HepG2 (cell line): ENCODE results near the gene PPCDC. TPM values are rescaled to one million over a fixed set of nuclear protein-coding genes. Genes with fewer than 3 reads are reported as not detected.

Experiments used
- ATAC-seq: fragments of 200-7000 bp; cut with Tn5 transposase; 3 replicates; pipeline ENCODE4 v1.9.1; 2020; ENCODE audit warnings: mild to moderate bottlenecking, moderate library complexity
- BruUV-seq: library from RNA; stranded (reverse); fragments of 400-500 nt; replicated peaks from 2 replicates; lab custom pipeline; 2021; lab: Mats Ljungman, UMichigan
- CTCF ChIA-PET: fragments of 300-600 bp; formaldehyde crosslinking; extraction: SDS; loops from one replicate; lab custom pipeline; 2021; ENCODE audit warnings: low total read pairs, inconsistent platforms, low intra/inter-chr PET ratio; lab: Yijun Ruan, JAX
- POLR2A ChIA-PET: fragments of 350-600 bp; sonication (Branson Sonifier 250); formaldehyde crosslinking; loops from one replicate; lab custom pipeline; 2020; ENCODE audit warnings: antibody characterized with exemption, inconsistent platforms; lab: Yijun Ruan, JAX
- DNase-seq: peaks from one replicate; pipeline ENCODE4 v3.0.0-alpha.2; 2015; ENCODE audit warnings: low spot score
- FAIRE-seq: peaks from 3 replicates; lab custom pipeline; 2011; peaks lifted over from hg19 to GRCh38; lab: Jason Lieb, UNC
- H2AFZ ChIP-seq: one replicate; pipeline ENCODE4 v1.6.1; 2011; ENCODE audit warnings: low read length, inconsistent platforms
- H3K27ac ChIP-seq: fragments of 300-600 bp; 3 replicates; pipeline ENCODE4 v1.8.0; 2011; ENCODE audit warnings: mixed run types, mild to moderate bottlenecking, mixed read lengths, low read length, inconsistent platforms; ENCODE audit not compliant: insufficient read depth; ENCODE audit errors: extremely low read length
- H3K27me3 ChIP-seq, 2 experiments: fragments of 200-600 bp in 1 of 2; 2 replicates in 1 of 2; 3 replicates in 1 of 2; pipeline versions ENCODE4 v1.6.0 to v1.8.0; 2011; ENCODE audit warnings: low read length in 2 of 2, mild to moderate bottlenecking in 2 of 2, moderate library complexity in 2 of 2, inconsistent platforms in 1 of 2; ENCODE audit not compliant: insufficient read depth in 2 of 2, control insufficient read depth in 1 of 2
- H3K36me3 ChIP-seq, 2 experiments: fragments of 200-600 bp in 1 of 2; replicated peaks in 1 of 2; 2 replicates in 1 of 2; 3 replicates in 1 of 2; pipeline versions ENCODE4 v1.5.1 to v1.8.0; 2011; ENCODE audit warnings: low read length in 2 of 2, inconsistent platforms in 1 of 2; ENCODE audit not compliant: insufficient read depth in 2 of 2, control insufficient read depth in 1 of 2
- H3K4me1 ChIP-seq: 2 replicates; pipeline ENCODE4 v1.5.1; 2012; ENCODE audit warnings: low read length, inconsistent platforms; ENCODE audit not compliant: insufficient read depth
- H3K4me2 ChIP-seq: 2 replicates; pipeline ENCODE4 v1.6.0; 2011; ENCODE audit warnings: low read depth, low read length, inconsistent platforms
- H3K4me3 ChIP-seq, 3 experiments: fragments of 200-600 bp in 1 of 3; sonication (generic), shearing (Covaris generic) in 1 of 3; replicated peaks in 1 of 3; 2 replicates each; pipeline ENCODE4 v1.5.1; 2011 to 2016; ENCODE audit warnings: low read length in 3 of 3, inconsistent platforms in 2 of 3, low read depth in 2 of 3, mild to moderate bottlenecking in 2 of 3, control low read depth in 1 of 3, mixed read lengths in 1 of 3; ENCODE audit not compliant: insufficient read depth in 1 of 3
- H3K79me2 ChIP-seq: one replicate; pipeline ENCODE4 v1.6.1; 2011; ENCODE audit warnings: low read length, inconsistent platforms; ENCODE audit not compliant: insufficient read depth
- H3K9ac ChIP-seq: 2 replicates; pipeline ENCODE4 v1.6.0; 2011; ENCODE audit warnings: mild to moderate bottlenecking, low read depth, low read length, inconsistent platforms; ENCODE audit not compliant: insufficient read depth
- H3K9me3 ChIP-seq: 2 replicates; pipeline ENCODE4 v1.5.1; 2012; ENCODE audit warnings: mild to moderate bottlenecking, low read length
- H4K20me1 ChIP-seq: 2 replicates; pipeline ENCODE4 v1.6.0; 2011; ENCODE audit warnings: inconsistent platforms, mild to moderate bottlenecking, low read length, moderate library complexity; ENCODE audit not compliant: insufficient read depth
- AGO1 ChIP-seq: fragments of 200-400 bp; formaldehyde crosslinking; IDR thresholded peaks from 2 replicates; pipeline ENCODE4 v1.6.1; 2017; ENCODE audit warnings: mild to moderate bottlenecking, low read depth, low read length, moderate library complexity; ENCODE audit not compliant: poor library complexity, severe bottlenecking
- AHR ChIP-seq: IDR thresholded peaks from 2 replicates; pipeline ENCODE4 v1.6.1; 2018; ENCODE audit warnings: missing genetic modification reagents, missing compliant biosample characterization
- DR1 ChIP-seq: sonication (generic); formaldehyde crosslinking; IDR thresholded peaks from 2 replicates; pipeline ENCODE4 v1.8.0; 2021; ENCODE audit warnings: mild to moderate bottlenecking, missing genetic modification reagents, inconsistent platforms
- ETV6 ChIP-seq: sonication (generic); formaldehyde crosslinking; conservative IDR thresholded peaks from 2 replicates; pipeline ENCODE4 v1.4.0; 2020; ENCODE audit warnings: missing genetic modification reagents
- HMGA1 ChIP-seq: sonication (generic); formaldehyde crosslinking; conservative IDR thresholded peaks from 2 replicates; pipeline ENCODE4 v1.4.0; 2020; ENCODE audit warnings: missing genetic modification reagents
- MEIS1 ChIP-seq: sonication (generic); formaldehyde crosslinking; IDR thresholded peaks from 2 replicates; pipeline ENCODE4 v1.9.0; 2021; ENCODE audit warnings: mild to moderate bottlenecking, missing genetic modification reagents, moderate library complexity, borderline replicate concordance
- POLR2G ChIP-seq: fragments of 200-400 bp; formaldehyde crosslinking; IDR thresholded peaks from 2 replicates; pipeline ENCODE4 v1.6.1; 2018; ENCODE audit warnings: mild to moderate bottlenecking, low read depth, low read length, moderate library complexity
- RARA ChIP-seq: IDR thresholded peaks from 2 replicates; pipeline ENCODE4 v1.6.1; 2016; ENCODE audit warnings: missing genetic modification reagents, missing compliant biosample characterization
- RELA ChIP-seq: sonication (generic); formaldehyde crosslinking; IDR thresholded peaks from 2 replicates; pipeline ENCODE4 v1.4.0; 2020; ENCODE audit warnings: missing genetic modification reagents
- SMC3 ChIP-seq: IDR thresholded peaks from 2 replicates; pipeline ENCODE4 v1.6.1; 2011; ENCODE audit warnings: low read length, improper control_type of control experiment
- STAT5B ChIP-seq: sonication (generic); formaldehyde crosslinking; IDR thresholded peaks from 2 replicates; pipeline ENCODE4 v1.4.0; 2020; ENCODE audit warnings: missing genetic modification reagents
- ZBTB20 ChIP-seq: sonication (generic); formaldehyde crosslinking; IDR thresholded peaks from 2 replicates; pipeline ENCODE4 v1.8.1; 2023; ENCODE audit warnings: missing genetic modification reagents, low read depth, mild to moderate bottlenecking, borderline replicate concordance
- ZNF180 ChIP-seq: sonication (generic); formaldehyde crosslinking; IDR thresholded peaks from 2 replicates; pipeline ENCODE4 v1.4.0; 2020; ENCODE audit warnings: low read depth, missing genetic modification reagents, borderline replicate concordance
- ZNF557 ChIP-seq: sonication (generic); formaldehyde crosslinking; IDR thresholded peaks from 2 replicates; pipeline ENCODE4 v1.4.0; 2020; ENCODE audit warnings: missing genetic modification reagents
- ZNF597 ChIP-seq: sonication (generic); formaldehyde crosslinking; IDR thresholded peaks from 2 replicates; pipeline ENCODE4 v1.5.0; 2020; ENCODE audit warnings: missing genetic modification reagents
- ZXDC ChIP-seq: sonication (generic); formaldehyde crosslinking; IDR thresholded peaks from 2 replicates; pipeline ENCODE4 v1.5.0; 2020; ENCODE audit warnings: mild to moderate bottlenecking, missing genetic modification reagents
- WGBS: methylation state at CpG from one replicate; pipeline ENCODE4 v1.1.6; 2017; ENCODE audit warnings: low lambda C conversion rate; 5-methylcytosine and 5-hydroxymethylcytosine counted together
- in situ Hi-C: cut with HindIII; loops from 2 replicates; pipeline ENCODE4 v1.10.0; 2017; ENCODE audit warnings: low pct_unique_long_range_greater_than_20kb; ENCODE audit not compliant: extremely low pct_ligation_motif_present
- intact Hi-C: fragments of 100-400 bp; cut with micrococcal nuclease; formaldehyde crosslinking; loops from one replicate; pipeline ENCODE4 v1.10.0; 2022; ENCODE audit not compliant: unreplicated experiment
- polyA plus RNA-seq, 8 experiments: library from polyadenylated mRNA; depleted of rRNA in 3 of 8; stranded (reverse) in 7 of 8; unstranded in 1 of 8; fragments of >200 nt; fragmentation: Illumina TruSeq in 4 of 8; extraction: Trizol in 4 of 8; gene quantifications; 2 replicates each; pipeline versions ENCODE4 v1.2.1 to v1.2.3, GENCODE V29; 2011 to 2016; ENCODE audit warnings: low read depth in 4 of 8, missing spikeins in 1 of 8, mixed read lengths in 1 of 8; ENCODE audit not compliant: insufficient read depth in 1 of 8
- total RNA-seq, 5 experiments: library from RNA; depleted of rRNA; stranded (reverse); fragments of >200 nt; fragmentation: Illumina TruSeq; extraction: Trizol; gene quantifications; 2 replicates each; pipeline ENCODE4 v1.2.3, GENCODE V29; 2016; ENCODE audit warnings: low read depth in 1 of 5
- TF ChIP-seq, protein P1 (sequence below): sonication (generic); formaldehyde crosslinking; IDR thresholded peaks from 2 replicates; pipeline ENCODE4 v1.4.0; 2020; ENCODE audit warnings: mild to moderate bottlenecking, missing genetic modification reagents, borderline replicate concordance

Gene PPCDC
- total and polyA plus RNA-seq, 2 of the 13 experiments (the other 11 are each of a cell fraction or from before 2014, with no cell fraction given): 12.3 to 12.8 TPM

DNA sequence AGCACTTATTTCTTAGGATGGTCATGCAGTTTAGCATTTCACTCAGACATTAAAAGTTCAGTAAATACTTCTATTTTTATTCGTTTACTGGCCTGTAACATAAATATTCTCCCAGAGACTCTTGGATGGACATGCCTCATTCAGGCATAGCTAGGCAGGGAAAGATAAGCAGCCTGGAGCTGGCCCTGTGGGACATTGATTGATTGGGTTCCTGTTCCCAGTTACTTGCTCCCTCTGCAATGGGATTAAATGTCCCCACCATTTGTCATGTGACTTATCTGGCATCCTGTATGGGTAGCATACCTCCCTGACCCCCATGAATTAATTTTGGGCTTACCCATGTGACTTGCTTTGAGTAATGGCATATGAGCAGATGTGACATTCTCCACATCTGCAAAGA is 30.8 kb upstream of the PPCDC start:
- intact Hi-C loops: no loop called here
- ATAC-seq: no peak
- POLR2A ChIA-PET: no interaction called here
- Histone ChIP-seq H2AFZ (no peak overlapping the region), H4K20me1 (no peaks in the 10 kb centered on the region; the same call in 1 of the 2 replicates), H3K4me2 (no peak overlapping the region), H3K79me2 (peaks cover 14% of the 10 kb centered on the region), H3K4me3 (no peak overlapping the region), H3K27ac (no peak overlapping the region), H3K27me3 (0 out of 5 replicates have a peak, but pooled peaks cover 0 to 3% of the 10 kb centered on the region in 2 experiments), H3K36me3 (no peaks in the 10 kb centered on the region)
- in situ Hi-C loops: no loop called here
- no peak for DNase-seq
- no peak for FAIRE-seq
- no TSS peak for BruUV-seq
- 8% methylated on average over 1 of the region's 1 CpG for WGBS
- no peak for TF ChIP-seq STAT5B
- TF ChIP-seq, protein P1, sequence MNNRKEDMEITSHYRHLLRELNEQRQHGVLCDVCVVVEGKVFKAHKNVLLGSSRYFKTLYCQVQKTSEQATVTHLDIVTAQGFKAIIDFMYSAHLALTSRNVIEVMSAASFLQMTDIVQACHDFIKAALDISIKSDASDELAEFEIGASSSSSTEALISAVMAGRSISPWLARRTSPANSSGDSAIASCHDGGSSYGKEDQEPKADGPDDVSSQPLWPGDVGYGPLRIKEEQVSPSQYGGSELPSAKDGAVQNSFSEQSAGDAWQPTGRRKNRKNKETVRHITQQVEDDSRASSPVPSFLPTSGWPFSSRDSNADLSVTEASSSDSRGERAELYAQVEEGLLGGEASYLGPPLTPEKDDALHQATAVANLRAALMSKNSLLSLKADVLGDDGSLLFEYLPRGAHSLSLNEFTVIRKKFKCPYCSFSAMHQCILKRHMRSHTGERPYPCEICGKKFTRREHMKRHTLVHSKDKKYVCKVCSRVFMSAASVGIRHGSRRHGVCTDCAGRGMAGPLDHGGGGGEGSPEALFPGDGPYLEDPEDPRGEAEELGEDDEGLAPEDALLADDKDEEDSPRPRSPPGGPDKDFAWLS: no peak
- TF ChIP-seq ZNF557: no peak
- no peak for TF ChIP-seq ZNF180 (CRISPR knock-in tag)
- TF ChIP-seq AGO1: no peak
- no peak for TF ChIP-seq ZNF597 (CRISPR knock-in tag)
- no peak for TF ChIP-seq MEIS1
- TF ChIP-seq ETV6 (CRISPR knock-in tag): no peak
- TF ChIP-seq SMC3: no peak
- no peak for TF ChIP-seq AHR
- TF ChIP-seq RARA (CRISPR knock-in tag): no peak
- no peak for TF ChIP-seq ZXDC (CRISPR knock-in tag)
- TF ChIP-seq POLR2G: no peak
- TF ChIP-seq DR1 (CRISPR knock-in tag): no peak
- TF ChIP-seq HMGA1 (CRISPR knock-in tag): no peak
- no peak for TF ChIP-seq ZBTB20
- TF ChIP-seq RELA (CRISPR knock-in tag): no peak
- TF ChIP-seq, all 625 proteins: peak for 0
- H3K4me1 ChIP-seq: peaks cover 21% of the 10 kb centered on the region
- CTCF ChIA-PET: no interaction called here
- H3K9me3 ChIP-seq: no peaks in the 10 kb centered on the region
- no peak overlapping the region for H3K9ac ChIP-seq
